ENCODE results near the gene CCDC6. TPM values are rescaled to one million over a fixed set of nuclear protein-coding genes. Genes with fewer than 3 reads are reported as not detected.
"Not testable (repeated sequence)": the region's sequence is repeated elsewhere in the genome, so short reads cannot be mapped to it uniquely, and the experiment has no call there.

CCDC6 gene
- polyA plus RNA-seq, 1 donor from 2014 or later = 13.4 TPM

- Mint-ChIP-seq H3K9me3 (no peaks in the 10 kb centered on the region), H3K4me1 (peaks cover 4 to 12% (median 5%) of the 10 kb centered on the region in 3 donors), H3K36me3 (peaks cover 5% of the 10 kb centered on the region), H3K27me3 (no peaks in the 10 kb centered on the region), H3K27ac (peak overlapping the region in 2 of 3 donors; percentile 57 to 67), H3K4me3 (no peak overlapping the region)
These were observed 97.3 kb downstream of the CCDC6 start for GRCh38 chr10:59808896-59809643.

- Mint-ChIP-seq H3K9me3 (no peaks in the 10 kb centered on the region), H3K4me3 (no peak overlapping the region), H3K27ac (peak overlapping the region in 1 of 3 donors; percentile 89), H3K27me3 (no peaks in the 10 kb centered on the region), H3K36me3 (peaks cover 7% of the 10 kb centered on the region), H3K4me1 (peaks cover 4 to 18% (median 5%) of the 10 kb centered on the region in 3 donors)
These were observed 98.4 kb downstream of the CCDC6 start for GRCh38 chr10:59807629-59808620.

- Mint-ChIP-seq H3K4me3 (no peak overlapping the region), H3K9me3 (no peaks in the 10 kb centered on the region), H3K27ac (peak overlapping the region in 2 of 3 donors; percentile 6 to 17), H3K36me3 (peaks cover 10% of the 10 kb centered on the region), H3K4me1 (peaks cover 5 to 16% (median 9%) of the 10 kb centered on the region in 3 donors), H3K27me3 (no peaks in the 10 kb centered on the region)
These were observed 101.3 kb downstream of the CCDC6 start for GRCh38 chr10:59805014-59805413.

DNA sequence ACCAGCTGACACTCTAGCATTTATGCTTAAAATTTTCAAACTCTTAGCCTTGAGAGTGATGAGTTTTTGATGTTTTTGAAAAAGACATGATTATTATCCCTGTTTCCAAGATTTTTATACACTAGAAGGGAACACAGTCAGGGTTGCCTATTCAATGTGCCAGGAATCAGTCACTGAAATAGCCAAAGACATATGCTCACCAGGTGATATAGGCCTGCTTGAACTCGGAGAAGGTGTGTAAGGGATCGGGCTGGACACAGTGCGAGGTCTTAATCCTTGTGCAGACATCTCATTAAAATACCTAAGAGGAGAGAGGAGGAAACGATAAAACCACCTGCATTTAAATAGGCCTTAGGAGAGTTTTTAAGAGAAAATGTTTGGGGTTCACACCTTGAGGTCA, 102.1 kb downstream of the CCDC6 start:
- Mint-ChIP-seq H3K4me3 (no peak overlapping the region), H3K36me3 (peaks cover 13% of the 10 kb centered on the region), H3K27me3 (no peaks in the 10 kb centered on the region), H3K4me1 (peaks cover under 1 to 14% (median 9%) of the 10 kb centered on the region in 3 donors), H3K9me3 (no peaks in the 10 kb centered on the region), H3K27ac (peak overlapping the region in 2 of 3 donors; percentile 6 to 17)

- H3K9me3 Mint-ChIP-seq = no peaks in the 10 kb centered on the region
- H3K27ac Mint-ChIP-seq = no peak overlapping the region
- no peak overlapping the region for H3K4me3 Mint-ChIP-seq
- H3K4me1 Mint-ChIP-seq = peaks cover 0 to 14% (median 9%) of the 10 kb centered on the region in 3 donors
- H3K27me3 Mint-ChIP-seq = no peaks in the 10 kb centered on the region
- H3K36me3 Mint-ChIP-seq = peaks cover 13% of the 10 kb centered on the region
These were observed 102.6 kb downstream of the CCDC6 start for GRCh38 chr10:59803714-59804113.

DNA sequence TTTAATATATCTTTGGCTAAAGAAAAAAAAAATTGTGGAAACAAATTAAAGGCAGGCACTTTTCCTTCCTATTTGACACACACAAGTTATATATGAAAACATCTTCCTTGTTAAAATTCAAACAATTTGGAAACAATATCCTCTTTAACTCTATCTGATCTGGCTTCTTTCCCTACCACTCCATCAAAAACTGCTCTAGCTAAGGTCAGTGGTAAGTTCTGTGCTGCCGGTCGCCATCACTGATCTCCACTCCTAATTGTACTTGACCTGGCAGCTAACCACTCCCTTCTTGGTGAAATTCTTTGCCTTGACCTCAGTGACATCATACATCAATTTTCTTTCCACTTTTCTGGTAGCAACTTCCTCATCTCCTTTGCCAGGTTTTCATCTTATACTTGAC, 105.2 kb downstream of the CCDC6 start:
- H3K27me3 Mint-ChIP-seq = no peaks in the 10 kb centered on the region
- no peak overlapping the region for H3K4me3 Mint-ChIP-seq
- H3K27ac Mint-ChIP-seq = no peak overlapping the region
- H3K4me1 Mint-ChIP-seq = peaks cover 0 to 14% (median 4%) of the 10 kb centered on the region in 3 donors
- peaks cover 20% of the 10 kb centered on the region for H3K36me3 Mint-ChIP-seq
- H3K9me3 Mint-ChIP-seq = no peaks in the 10 kb centered on the region

DNA sequence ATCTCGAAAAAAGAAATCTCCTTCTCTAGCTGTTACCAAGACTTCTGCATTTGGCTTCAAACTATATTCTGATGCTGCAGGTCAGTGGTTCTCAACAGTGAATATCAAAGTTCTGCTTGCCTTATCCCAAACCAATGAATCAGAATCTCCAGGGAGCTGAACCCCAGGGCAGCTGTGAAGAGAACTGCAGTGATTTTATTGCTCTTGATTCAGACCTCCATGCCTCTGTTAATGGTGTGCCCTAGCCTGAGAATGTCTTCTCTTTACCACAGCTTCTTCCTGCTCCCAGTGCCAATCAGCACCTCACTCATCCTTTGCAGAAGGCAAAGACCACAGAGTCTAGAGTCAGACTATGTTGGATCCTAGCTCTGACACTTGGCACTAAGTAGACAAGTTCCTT, 106.9 kb downstream of the CCDC6 start:
- Mint-ChIP-seq H3K4me1 (peaks cover 0 to 8% (median 4%) of the 10 kb centered on the region in 3 donors), H3K9me3 (no peaks in the 10 kb centered on the region), H3K36me3 (peaks cover 20% of the 10 kb centered on the region), H3K4me3 (peak overlapping the region in 1 of 4 donors; percentile 18), H3K27ac (peak overlapping the region in 1 of 3 donors; percentile 86), H3K27me3 (no peaks in the 10 kb centered on the region)

DNA sequence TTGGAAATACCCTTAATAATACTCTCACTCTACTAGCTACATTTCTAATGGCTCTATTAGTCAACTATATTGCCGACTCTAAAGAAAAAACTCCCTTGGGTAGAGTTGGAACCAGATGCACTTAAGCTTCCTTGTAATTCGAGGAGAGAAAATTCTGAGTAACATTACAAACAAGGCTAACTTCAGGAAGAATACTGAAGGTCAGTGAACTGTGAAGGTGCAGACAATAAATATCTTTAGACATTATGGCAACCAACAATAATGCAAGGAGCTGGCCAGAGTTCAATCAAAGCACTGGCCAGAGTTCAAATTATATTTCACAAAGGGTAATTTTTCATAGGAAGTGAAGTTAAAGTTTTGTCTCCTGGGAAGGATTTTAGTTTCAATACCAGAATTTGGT, 112.4 kb downstream of the CCDC6 start:
- no peaks in the 10 kb centered on the region for H3K9me3 Mint-ChIP-seq
- peaks cover 18% of the 10 kb centered on the region for H3K36me3 Mint-ChIP-seq
- H3K4me3 Mint-ChIP-seq = no peak overlapping the region
- no peaks in the 10 kb centered on the region for H3K27me3 Mint-ChIP-seq
- no peak overlapping the region for H3K27ac Mint-ChIP-seq
- H3K4me1 Mint-ChIP-seq = peaks cover 0 to 1% (median 0%) of the 10 kb centered on the region in 3 donors

DNA sequence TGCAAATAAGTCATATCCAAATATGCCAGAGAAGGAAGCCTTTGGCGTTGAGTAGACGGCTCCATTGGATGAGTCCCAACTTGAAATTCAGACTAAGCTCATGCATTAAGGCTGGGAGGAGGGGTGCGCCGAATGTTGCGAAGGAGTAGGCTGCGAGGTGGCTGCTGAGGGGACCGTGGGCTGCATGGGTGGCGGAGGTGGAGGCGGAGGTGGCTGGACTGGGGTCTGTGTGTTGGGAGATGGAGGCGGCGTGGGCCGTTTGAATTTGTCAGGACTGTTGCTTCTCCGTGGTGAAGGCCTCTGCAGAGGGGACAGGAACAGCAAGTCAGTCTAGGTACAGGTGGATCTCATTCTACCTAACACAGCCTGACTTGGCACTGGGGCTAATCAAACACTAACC, 113.5 kb downstream of the CCDC6 start:
- H3K27me3 Mint-ChIP-seq = no peaks in the 10 kb centered on the region
- H3K4me3 Mint-ChIP-seq = no peak overlapping the region
- peaks cover 0 to 1% (median 0%) of the 10 kb centered on the region in 3 donors for H3K4me1 Mint-ChIP-seq
- peaks cover 15% of the 10 kb centered on the region for H3K36me3 Mint-ChIP-seq
- peak overlapping the region in 1 of 3 donors; percentile 47 for H3K27ac Mint-ChIP-seq
- H3K9me3 Mint-ChIP-seq = no peaks in the 10 kb centered on the region

DNA sequence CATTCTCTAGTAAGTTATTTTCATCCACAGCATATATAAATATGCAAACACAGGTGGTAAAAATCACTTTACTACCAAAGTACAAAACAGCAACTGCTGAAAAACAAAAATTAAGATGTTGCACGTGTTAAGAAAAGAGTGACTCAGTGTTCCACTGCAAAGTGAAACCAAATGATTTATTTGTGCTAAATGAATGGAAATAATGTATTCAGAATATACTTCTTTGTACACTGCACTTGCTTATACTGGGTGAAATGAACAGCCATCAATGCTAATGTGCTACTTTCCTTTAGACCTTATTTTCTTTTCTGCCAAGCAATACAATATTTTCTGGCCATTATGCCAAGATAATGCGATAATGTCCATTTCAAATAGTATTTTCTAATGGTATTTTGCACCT, 114.8 kb downstream of the CCDC6 start:
- no peaks in the 10 kb centered on the region for H3K27me3 Mint-ChIP-seq
- H3K27ac Mint-ChIP-seq = no peak overlapping the region
- H3K4me3 Mint-ChIP-seq = no peak overlapping the region
- peaks cover 11% of the 10 kb centered on the region for H3K36me3 Mint-ChIP-seq
- no peaks in the 10 kb centered on the region for H3K9me3 Mint-ChIP-seq
- peaks cover 0 to 1% (median 0%) of the 10 kb centered on the region in 3 donors for H3K4me1 Mint-ChIP-seq

- H3K4me1 Mint-ChIP-seq, H3K27me3 Mint-ChIP-seq, H3K36me3 Mint-ChIP-seq: not testable (repeated sequence)
These were observed 116.3 kb downstream of the CCDC6 start for GRCh38 chr10:59790080-59790479.

DNA sequence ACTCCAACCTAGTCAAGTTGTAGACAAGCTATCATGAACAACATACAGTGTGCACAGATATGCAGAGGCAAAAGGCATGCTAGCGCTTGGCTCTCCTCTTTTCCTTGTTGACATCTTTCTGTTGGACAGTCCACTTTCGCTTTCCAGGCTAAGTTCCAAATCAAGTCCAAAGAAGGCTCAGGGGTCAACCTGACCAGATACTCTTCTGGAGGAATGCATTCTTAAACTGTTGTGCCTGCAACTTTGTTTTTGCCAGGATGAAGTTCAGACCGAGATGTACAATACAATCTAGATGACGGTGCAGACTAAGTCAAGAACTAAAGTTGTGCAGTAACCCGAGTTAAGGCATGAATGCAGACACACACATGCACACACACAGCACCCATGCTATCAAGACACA, 117.4 kb downstream of the CCDC6 start:
- H3K27ac Mint-ChIP-seq, H3K36me3 Mint-ChIP-seq, H3K4me3 Mint-ChIP-seq, H3K27me3 Mint-ChIP-seq, H3K4me1 Mint-ChIP-seq, H3K9me3 Mint-ChIP-seq: not testable (repeated sequence)

More at GRCh38 chr10:59790080-59790479, 116.3 kb downstream of the CCDC6 start:
- not testable (repeated sequence) for H3K9me3 Mint-ChIP-seq, H3K4me3 Mint-ChIP-seq, H3K27ac Mint-ChIP-seq

DNA sequence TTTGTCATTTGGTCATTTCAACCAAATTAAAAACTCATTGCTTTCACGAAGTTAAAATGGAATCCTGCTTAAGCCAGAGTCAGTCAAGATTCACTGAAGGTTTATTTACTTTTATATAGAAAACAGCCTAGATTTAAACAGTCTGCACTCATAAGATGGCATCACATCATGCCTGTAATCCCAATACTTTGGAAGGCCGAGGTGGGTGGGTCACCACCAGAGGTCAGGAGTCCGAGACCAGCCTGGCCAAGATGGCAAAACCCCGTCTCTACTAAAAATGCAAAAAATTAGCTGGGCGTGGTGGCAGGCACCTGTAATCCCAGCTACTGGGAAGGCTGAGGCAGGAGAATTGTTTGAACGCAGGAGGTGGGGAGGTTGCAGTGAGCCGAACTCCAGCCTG, 119.3 kb downstream of the CCDC6 start:
- H3K4me1 Mint-ChIP-seq, H3K9me3 Mint-ChIP-seq, H3K4me3 Mint-ChIP-seq, H3K27ac Mint-ChIP-seq, H3K27me3 Mint-ChIP-seq, H3K36me3 Mint-ChIP-seq: not testable (repeated sequence)

DNA sequence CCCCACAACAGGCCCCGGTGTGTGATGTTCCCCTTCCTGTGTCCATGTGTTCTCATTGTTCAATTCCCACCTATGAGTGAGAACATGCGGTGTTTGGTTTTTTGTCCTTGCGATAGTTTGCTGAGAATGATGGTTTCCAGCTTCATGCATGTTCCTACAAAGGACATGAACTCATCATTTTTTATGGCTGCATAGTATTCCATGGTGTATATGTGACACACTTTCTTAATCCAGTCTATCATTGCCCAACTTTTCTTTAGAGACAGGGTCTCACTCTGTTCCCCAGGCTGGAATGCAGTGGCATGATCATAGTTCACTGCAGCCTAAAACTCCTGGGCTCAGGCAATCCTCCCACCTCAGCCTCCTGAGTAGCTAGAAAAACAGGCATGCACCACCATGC, 120.9 kb downstream of the CCDC6 start:
- H3K36me3 Mint-ChIP-seq, H3K4me1 Mint-ChIP-seq, H3K4me3 Mint-ChIP-seq, H3K9me3 Mint-ChIP-seq, H3K27me3 Mint-ChIP-seq, H3K27ac Mint-ChIP-seq: not testable (repeated sequence)

DNA sequence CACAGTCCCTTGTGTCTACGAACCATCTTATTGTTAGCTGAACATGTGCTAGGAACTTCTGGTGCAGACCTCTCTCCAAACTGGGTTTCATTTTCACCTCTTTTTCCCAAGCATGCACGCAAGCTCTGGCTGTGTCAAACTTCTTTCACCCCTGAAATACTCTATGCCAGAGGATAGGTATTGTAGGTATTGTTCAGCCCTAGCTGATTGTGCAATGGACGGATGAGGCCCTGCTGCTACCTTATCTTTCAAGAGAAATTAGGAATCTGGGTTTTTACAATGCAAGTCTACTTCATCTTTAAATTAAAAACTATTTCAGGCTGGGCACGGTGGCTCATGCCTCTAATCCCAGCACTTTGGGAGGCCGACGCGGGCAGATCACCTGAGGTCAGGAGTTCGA, 124.8 kb downstream of the CCDC6 start:
- no peak overlapping the region for H3K27ac Mint-ChIP-seq
- H3K27me3 Mint-ChIP-seq = no peaks in the 10 kb centered on the region
- H3K36me3 Mint-ChIP-seq = peaks cover 3% of the 10 kb centered on the region
- peaks cover 0 to 2% (median 0%) of the 10 kb centered on the region in 3 donors for H3K4me1 Mint-ChIP-seq
- H3K9me3 Mint-ChIP-seq = peaks cover 3 to 11% (median 5%) of the 10 kb centered on the region in 3 donors
- no peak overlapping the region for H3K4me3 Mint-ChIP-seq
